Brain microvascular endothelial cell (primary cell): ENCODE results near the gene PIP5KL1.
"Not testable (repeated sequence)": the region's sequence is repeated elsewhere in the genome, so short reads cannot be mapped to it uniquely, and the experiment has no call there.

Experiments
- DNase-seq: peaks from one replicate; pipeline ENCODE4 v3.0.0-alpha.2; 2020
- H3K27ac ChIP-seq: fragments of 250-450 bp; sonication (Bioruptor Pico); 2 replicates; pipeline ENCODE4 v1.5.1; 2020; ENCODE audit warnings: mild to moderate bottlenecking, moderate library complexity
- H3K27me3 ChIP-seq: fragments of 250-450 bp; sonication (Bioruptor Pico); replicated peaks from 2 replicates; pipeline ENCODE4 v1.5.1; 2020; ENCODE audit warnings: mild to moderate bottlenecking
- H3K36me3 ChIP-seq: fragments of 250-450 bp; sonication (Bioruptor Pico); replicated peaks from 2 replicates; pipeline ENCODE4 v1.5.1; 2020; ENCODE audit warnings: mild to moderate bottlenecking
- H3K4me3 ChIP-seq: 2 replicates; pipeline ENCODE4 v1.5.1; 2011; ENCODE audit warnings: low read depth, mild to moderate bottlenecking, control low read depth, low read length, moderate library complexity
- CTCF ChIP-seq: IDR thresholded peaks from 2 replicates; pipeline ENCODE4 v1.5.1; 2011; ENCODE audit warnings: low read depth, mild to moderate bottlenecking, moderate library complexity, low read length, control low read depth, inconsistent platforms; ENCODE audit errors: missing control alignments
- in situ Hi-C: cut with HindIII; loops from 2 replicates; pipeline ENCODE4 v1.10.0; 2017; ENCODE audit warnings: low sequenced_read_pairs, low pct_ligation_motif_present

The PIP5KL1 gene

GRCh38 chr9:127885508-127886281, 44.9 kb downstream of the PIP5KL1 start:
- no peak for DNase-seq
- Histone ChIP-seq H3K36me3 (peaks cover 41% of the 10 kb centered on the region), H3K27ac (no peak overlapping the region), H3K4me3 (no peak overlapping the region), H3K27me3 (no peaks in the 10 kb centered on the region)
- in situ Hi-C loops = no loop called here
- no peak for TF ChIP-seq CTCF

GRCh38 chr9:127884976-127885490, 45.5 kb downstream of the PIP5KL1 start:
- no peak for TF ChIP-seq CTCF
- Histone ChIP-seq H3K4me3 (no peak overlapping the region), H3K36me3 (peaks cover 34% of the 10 kb centered on the region), H3K27ac (no peak overlapping the region), H3K27me3 (no peaks in the 10 kb centered on the region)
- DNase-seq = no peak
- in situ Hi-C loops = no loop called here

- Histone ChIP-seq H3K36me3 (peaks cover 31% of the 10 kb centered on the region), H3K27ac (no peak overlapping the region), H3K4me3 (no peak overlapping the region), H3K27me3 (no peaks in the 10 kb centered on the region)
- no peak for DNase-seq
- in situ Hi-C loops = no loop called here
- TF ChIP-seq CTCF = no peak
Measured at GRCh38 chr9:127884427-127884911, 46.1 kb downstream of the PIP5KL1 start.

- no peak for TF ChIP-seq CTCF
- no peak overlapping the region for H3K4me3 ChIP-seq
- no peak for DNase-seq
- in situ Hi-C loops = no loop called here
- no peak overlapping the region for H3K27ac ChIP-seq
- no peaks in the 10 kb centered on the region for H3K27me3 ChIP-seq
- H3K36me3 ChIP-seq = peaks cover 31% of the 10 kb centered on the region
Measured at GRCh38 chr9:127883959-127884358, 46.6 kb downstream of the PIP5KL1 start.

GRCh38 chr9:127881715-127882114, 48.9 kb downstream of the PIP5KL1 start:
- peaks cover 11% of the 10 kb centered on the region for H3K36me3 ChIP-seq
- in situ Hi-C loops, DNase-seq, H3K27me3 ChIP-seq, H3K27ac ChIP-seq, H3K4me3 ChIP-seq: not testable (repeated sequence)

GRCh38 chr9:127880143-127880542, 50.4 kb downstream of the PIP5KL1 start:
- in situ Hi-C loops = no loop called here
- no peak overlapping the region for H3K27ac ChIP-seq
- H3K27me3 ChIP-seq = no peaks in the 10 kb centered on the region
- TF ChIP-seq CTCF = no peak
- H3K4me3 ChIP-seq = no peak overlapping the region
- no peak for DNase-seq
- peaks cover 4% of the 10 kb centered on the region for H3K36me3 ChIP-seq
